Measurements from ENCODE around the gene TEKT1.
A peak's percentile ranks its signal among the peaks of the same experiment; 100 is the strongest.
"Not testable (repeated sequence)": the region's sequence is repeated elsewhere in the genome, so short reads cannot be mapped to it uniquely, and the experiment has no call there.

Gene TEKT1

DNA sequence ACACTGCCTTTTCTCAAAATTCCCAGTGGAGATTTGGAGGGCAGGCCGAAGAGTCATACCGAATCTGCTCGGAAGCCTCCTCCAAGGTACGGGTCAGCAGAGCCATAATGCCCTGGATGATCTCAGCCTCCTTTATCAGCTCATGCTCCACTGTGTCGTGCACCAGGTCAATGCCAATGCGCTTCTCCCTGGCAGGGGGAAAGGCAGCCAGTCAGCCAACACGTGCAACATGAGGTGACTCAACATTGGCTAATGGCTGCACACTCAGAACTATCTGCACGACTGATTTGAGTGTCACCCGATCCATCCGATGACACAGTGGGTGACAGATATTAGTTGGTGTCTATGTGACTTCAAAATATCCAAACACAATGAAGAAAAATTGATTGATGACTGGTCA is 15.8 kb downstream of the TEKT1 start:
- DNase-seq (no peak), ATAC-seq (no peak)

DNA sequence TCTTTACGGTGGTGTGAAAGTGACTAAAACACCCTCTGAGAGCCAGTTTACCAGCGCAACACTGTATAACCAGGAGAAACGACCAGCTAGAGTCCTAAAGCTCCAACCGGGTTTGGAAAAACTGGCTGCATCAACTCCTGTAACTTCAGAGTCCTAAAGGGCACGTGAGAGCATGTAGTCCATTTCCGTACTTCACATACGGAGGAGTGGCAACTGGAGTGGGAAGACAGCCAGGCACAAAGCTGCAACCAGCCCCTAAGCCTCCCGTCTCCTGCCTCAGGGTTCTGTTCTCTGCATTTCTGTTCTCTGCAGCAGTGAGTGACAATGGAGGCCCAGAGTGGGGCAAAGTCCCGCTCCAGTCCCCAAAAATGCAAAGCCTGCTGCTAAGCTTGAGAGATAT is 19.2 kb downstream of the TEKT1 start:
- DNase-seq, result no peak
- ATAC-seq, result no peak

DNA sequence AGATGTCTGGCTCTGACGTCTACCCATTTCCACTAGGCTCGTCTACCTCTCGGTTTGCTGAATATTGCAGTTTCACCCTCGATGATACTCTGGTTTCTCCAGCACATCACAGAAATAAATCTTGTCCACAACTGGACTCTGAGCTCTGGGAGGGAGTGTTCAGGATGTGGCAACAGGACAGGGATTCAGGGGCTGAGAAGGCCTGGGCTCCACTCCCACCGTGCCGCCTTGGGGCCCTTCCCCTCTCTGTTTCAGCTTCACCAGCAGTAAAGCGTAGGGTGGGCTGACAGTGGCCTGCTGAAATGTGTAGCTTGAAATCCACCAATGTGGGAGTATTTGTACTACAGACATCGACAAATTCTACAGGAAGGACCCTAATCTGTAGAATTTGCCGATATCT is 20.0 kb downstream of the TEKT1 start:
- DNase-seq (no peak), ATAC-seq (no peak)

DNA sequence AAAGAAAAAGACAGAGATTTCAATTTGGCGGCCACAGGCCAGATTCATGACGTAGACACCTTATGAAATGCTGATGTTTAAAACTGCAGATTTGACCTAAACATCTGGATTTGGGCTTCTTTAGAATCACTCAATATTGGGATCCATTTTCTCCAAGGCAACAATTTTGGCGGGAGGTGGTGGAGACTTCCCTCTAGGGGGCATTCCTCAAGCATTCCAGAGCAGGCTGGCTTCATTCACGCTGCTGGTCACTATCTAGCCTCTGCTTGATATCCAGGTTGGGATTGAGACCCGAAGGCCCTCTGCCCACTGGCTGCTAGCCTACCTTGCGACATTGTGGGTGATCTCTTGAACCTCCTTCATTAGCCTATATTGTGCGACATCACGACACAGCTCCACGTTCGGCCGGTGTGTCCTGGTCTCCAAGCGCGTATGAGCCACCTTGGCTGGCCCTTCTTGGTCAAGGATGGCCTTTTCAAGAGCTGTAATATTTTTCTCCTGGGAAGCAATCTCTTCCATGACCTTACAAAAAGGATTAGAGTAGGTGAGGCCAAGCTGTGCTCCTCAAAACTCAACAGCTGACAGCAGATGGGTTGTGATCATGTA is 31.0 kb downstream of the TEKT1 start:
- peak; percentile 40 for ATAC-seq
- peak; percentile 24 for DNase-seq

DNA sequence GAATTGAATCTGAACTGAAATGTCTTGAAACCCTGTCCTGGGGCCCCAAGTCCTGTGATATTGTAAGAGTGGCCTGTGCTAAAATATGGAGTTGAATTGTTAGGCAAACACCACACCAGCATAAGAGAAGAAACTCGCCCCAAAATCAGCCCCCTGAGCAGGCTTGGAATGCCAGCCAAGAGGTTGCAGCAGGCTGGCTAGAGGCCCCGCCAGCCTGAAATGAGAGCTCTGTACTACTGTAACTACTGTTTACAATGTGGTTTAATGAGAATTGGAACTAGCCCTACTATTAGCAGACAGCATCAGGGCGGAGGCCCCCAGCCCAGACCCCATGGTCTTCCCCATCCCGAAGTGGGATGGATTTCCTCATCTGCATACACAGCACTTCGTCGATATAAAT is 31.8 kb downstream of the TEKT1 start:
- DNase-seq, result no peak
- ATAC-seq, result no peak

DNA sequence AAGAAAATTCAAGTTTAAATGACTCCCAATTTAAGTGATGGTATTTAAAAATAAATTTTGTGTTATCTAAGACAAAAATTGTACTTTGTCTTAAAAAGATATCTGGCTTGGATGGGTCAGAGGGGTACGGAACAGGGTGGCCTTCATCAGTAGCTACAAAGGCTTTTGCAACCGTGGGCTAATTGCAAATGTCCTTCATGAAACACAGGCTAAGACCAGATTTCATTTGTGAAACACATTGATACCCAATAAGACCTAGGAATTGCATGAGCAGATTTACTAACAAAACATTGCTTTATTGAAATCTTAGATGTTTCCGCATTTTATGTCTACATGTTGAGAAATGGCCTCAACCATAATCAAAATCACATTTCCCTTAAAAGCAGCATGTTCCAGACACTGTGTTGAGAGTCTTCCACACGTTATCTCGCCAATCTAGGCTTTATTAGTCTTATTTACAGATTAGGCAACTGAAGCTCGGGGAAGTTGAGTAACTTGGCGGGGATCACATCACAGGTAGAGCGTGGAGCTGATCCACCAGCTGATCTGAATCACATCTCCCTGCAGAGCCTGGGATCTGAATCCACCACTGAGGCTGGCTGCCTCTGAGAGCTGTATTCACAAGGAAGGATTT is 33.7 kb downstream of the TEKT1 start:
- no peak for DNase-seq
- no peak for ATAC-seq

DNA sequence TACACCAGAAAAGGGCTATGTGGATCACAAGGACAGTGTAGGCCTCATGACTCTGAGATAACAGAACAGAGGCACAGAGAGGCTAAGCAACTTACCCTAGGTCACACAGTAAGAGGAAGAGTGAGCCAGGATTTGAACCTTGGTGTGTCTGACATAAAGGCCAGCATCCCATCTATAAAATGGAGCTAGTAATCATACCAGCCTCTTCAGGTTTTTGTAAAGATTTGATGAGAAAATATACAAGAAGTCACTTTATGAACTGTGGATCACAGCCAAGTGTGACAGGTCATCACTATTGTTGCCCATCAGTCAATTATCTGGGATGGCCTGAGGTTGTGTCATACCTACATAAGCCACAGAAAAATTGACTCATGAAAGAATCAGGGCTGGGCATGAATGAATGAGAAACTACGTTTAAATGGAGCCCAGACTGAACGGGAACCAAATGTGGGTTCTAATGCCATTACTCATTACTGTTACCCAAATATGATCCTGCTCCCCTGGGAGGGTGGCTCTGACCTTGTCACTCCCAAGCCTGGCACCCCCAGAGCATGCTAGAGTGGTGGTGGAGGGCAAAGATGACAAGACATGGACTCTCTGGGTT is 34.5 kb downstream of the TEKT1 start:
- ATAC-seq (no peak), DNase-seq (no peak)

DNA sequence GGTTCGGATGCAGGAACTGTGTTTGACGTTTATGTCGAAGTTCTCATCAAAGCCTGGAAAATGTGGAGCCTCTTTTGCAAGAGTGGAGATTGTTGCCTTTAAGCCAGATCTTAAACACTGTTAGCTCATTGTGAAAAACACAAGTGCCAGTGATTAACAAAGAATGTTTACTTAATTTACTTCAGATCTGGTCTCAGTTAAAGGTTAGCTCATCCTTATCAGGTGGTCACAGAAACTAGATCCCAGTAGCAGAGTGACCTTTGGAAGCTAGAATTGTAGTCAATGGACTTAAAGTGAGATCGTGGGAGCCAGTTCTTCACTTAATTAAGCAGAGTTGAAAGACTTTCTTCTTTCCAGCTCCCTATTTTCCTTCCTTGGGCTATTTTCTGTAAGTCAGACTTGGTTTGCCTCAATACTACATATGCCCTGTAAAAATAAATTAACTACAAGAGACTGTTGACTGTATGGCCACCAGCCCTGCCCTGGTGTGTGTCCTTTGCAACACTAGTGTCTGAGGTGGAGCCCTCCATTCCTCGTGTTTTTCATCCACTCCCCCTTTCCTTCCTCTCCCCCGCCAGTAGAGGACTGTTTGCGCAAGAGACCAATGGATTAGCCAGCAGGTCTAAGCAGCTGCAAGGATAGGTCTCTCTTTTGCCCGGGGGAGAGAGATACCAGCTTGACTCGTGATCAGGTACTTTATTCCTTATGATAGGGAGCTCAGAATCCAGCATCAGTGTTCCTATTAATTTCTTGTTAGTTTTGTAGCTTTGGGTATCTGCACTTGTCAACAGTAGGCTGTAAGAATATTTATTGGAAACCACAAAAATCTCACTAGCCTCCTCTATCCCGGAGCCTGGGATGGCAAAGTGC is 35.3 kb downstream of the TEKT1 start:
- DNase-seq, result no peak
- ATAC-seq, result no peak

DNA sequence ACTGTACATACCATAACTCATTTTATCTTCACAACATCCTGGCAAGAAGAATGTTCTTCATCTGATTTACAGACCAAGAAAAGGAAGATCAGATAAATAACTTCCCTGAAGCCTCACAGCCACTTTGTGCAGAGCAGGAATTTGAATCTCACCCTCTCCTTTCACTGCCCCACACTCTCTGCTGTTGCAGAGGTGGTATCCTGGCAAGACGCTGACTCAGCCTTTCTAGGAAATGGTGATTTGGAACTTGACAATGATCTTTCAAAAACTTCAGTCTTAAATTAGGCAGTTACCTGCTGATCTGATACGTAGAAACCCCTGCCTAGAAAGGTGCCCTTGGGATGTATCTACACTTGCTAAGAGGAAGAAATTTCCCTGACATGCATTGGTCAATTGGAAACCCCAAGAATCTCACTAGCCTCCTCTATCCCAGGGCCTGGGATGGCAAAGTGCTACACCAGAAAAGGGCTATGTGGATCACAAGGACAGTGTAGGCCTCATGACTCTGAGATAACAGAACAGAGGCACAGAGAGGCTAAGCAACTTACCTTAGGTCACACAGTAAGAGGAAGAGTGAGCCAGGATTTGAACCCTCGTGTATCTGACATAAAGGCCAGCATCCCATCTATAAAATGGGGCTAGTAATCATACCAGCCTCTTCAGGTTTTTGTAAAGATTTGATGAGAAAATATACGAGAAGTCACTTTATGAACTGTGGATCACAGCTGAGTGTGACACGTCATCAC is 37.6 kb downstream of the TEKT1 start:
- ATAC-seq (no peak), DNase-seq (no peak)

DNA sequence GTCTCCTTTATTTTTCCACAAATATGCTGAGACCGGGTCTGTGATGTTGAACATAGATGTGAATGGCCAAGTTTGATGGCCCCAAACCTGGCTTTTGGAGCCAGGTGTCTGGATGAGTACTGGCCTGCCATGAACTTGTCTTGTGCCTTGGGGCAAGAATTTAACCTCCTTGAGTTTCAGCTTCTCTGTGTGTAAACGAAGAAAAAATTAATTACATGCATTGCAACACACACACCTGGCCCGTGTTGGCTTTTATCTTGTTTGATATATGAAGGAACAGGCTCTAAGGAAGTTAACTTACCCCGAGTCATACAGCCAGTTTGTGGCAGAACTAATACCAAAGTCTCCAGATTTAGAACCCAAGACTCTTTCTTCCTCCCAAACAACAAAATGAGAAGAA is 42.4 kb downstream of the TEKT1 start:
- DNase-seq, result no peak
- ATAC-seq, result no peak

DNA sequence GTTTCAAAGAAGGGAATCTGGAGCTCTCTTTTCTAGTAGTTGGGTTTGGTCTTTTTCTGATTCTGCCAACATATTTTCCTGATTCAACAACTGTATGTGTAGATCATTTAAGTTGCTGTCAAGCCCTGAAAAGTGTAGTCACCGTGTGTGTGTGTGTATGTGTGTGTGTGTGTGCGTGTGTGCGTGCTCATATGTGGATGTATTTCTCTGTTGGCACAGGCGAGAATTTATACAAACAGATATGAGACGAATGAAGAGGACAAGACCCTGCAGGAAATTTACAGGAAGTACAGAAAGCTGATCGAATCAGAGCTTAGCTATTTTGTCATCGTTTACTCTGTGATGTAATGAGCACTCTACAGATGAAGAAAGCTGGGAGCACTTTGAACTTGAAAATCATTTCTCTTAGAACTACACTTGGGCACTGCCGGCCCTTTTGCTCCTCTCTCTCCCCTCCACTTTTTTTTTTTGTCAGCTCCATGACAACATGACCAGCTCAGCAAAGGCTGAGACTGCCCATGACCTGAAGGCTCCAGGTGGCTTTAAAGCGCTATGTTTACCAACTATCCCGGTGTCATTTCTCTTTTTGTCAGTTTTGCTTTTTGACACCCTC is 44.3 kb downstream of the TEKT1 start:
- DNase-seq (no peak), ATAC-seq (no peak)

DNA sequence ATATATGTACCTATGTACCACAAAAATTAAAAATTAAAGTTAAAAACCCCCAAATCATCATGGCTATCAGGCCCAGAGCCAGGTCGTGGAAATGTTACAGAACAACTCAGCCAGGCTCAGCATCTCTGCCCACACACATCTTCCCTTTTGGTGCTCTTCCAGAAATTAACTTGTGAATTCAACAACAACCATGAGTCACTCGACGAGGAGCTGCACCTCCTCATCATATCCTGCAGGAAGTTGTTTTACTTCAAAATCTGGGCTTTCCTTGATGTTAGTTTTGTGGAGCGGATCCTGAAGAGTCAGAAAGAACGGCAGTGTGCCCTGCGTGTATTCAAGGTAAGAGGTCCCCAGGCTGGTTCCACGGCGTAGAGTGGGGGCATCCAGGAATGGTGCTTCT is 44.9 kb downstream of the TEKT1 start:
- no peak for DNase-seq
- ATAC-seq, result no peak

DNA sequence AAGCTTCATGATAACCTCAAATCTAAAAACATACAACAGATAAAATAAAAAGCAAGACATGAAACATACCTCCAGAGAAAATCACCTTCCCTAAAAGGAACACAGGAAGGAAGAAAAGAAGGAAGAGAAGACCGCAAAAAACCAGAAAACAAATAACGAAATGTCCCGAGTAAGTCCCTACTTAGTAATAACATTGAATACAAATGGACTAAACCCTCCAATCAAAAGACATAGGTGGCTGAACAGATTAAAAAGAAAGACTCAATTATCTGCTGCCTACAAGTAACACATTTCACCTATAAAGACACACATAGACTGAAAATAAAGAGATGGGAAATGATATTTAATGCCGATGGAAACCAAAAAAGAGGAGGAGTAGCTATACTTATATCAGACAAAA is 49.3 kb downstream of the TEKT1 start:
- no peak for ATAC-seq
- DNase-seq, result no peak

DNA sequence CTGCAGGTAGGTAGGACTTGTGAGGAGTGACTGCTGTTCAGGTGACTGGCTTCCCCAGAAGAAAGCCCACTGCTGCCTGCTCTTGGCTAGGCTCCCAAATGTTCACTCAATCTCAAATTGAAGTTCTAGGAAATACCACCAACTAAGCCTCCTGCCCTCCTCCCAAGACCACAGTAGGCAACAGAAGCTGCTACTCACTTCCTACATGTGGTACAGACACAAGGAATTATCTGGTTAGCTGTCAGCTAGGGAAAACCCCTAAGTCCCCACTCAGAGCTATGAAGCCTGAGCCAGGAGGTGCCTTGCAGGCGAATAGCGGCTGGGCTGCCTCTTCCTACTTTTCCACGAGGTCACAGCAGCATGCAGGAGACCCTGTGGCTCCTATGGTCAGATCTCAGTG is 50.6 kb downstream of the TEKT1 start:
- no peak for DNase-seq
- ATAC-seq, result peak; percentile 83

DNA sequence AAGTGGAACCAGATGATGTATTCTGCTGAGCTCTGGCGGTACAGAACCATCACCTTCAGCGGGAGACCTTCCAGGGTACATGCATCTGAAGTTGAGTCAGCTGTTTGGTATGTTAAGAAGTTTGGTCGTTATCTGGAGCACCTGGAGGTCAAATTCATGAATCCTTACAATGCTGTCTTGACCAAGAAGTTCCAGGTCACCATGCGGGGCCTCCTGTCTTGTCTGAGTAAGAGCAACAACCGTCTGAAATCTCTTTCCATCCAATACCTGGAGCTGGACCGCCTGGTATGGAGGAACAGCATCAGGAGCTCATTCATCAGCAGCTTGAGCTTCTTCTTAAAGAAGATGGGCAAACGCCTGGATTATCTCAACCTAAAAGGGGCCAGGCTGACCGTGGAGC is 51.5 kb downstream of the TEKT1 start:
- DNase-seq (no peak), ATAC-seq (no peak)

DNA sequence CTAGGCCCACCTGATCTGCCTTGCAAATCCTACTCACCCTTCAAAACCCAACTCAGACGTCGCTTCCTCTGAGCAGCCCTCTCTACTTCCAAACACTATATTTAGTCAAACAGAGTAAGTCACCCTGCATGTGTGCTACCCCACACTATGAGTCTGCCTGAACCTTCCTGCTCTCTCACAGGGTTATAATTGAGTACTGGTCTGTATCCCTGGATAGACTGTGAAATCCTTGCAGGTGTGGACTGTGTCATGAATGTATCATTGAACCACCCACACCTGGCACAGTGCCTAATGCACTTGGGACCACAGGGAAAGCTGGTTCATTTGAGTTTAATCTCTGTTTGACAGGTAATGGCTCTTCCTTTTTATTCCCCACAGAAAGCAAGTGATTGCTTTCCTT is 52.1 kb downstream of the TEKT1 start:
- no peak for ATAC-seq
- no peak for DNase-seq

DNA sequence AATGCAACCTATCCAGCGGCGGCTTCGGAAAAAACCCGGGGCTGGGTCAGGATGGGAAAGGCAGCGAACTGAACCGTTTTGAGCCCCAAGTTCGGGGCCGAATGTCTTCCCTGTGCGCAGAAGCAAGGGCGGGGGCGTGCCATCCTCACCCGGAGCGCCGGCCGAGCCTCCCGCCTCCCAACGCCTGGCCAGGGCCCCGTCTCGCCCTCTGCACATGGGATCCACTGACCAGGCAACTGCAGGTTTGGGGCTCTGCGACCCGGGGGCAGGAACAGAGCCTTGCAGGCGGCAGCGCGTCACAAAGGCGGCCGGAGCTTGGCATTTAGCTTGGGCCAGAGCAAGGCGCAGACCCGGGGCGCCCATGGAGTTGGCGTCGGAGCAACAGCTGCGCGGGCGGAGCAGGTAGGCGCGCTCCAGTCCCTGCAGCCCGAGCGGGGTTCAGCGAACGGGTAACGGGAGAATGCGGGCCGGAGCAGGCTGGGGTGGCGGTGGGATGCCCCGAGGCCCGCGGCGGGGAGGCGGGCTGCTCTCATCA is 55.6 kb downstream of the TEKT1 start, which contains the start of gene FBXO39:
TSS of gene FBXO39 (plus strand) at position 345 of the 535 bp plus-strand sequence. CDS start 3,654 bp downstream, outside the sequence.
- DNase-seq (no peak), ATAC-seq (no peak)

DNA sequence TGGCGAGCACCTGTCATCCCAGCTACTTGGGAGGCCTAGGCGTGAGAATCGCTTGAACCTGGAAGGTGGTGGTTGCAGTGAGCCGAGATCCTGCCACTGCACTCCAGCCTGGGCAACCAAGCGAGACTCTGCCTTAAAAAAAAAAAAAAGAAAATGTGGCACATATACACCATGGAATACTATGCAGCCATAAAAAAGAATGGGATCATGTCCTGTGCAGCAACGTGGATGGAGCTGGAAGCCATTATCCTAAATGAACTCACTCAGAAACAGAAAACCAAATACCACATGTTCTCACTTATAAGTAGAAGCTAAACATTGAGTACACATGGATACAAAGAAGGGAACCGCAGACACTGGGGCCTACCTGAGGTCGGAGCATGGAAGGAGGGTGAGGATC is 56.6 kb downstream of the TEKT1 start:
- ATAC-seq, DNase-seq: not testable (repeated sequence)

DNA sequence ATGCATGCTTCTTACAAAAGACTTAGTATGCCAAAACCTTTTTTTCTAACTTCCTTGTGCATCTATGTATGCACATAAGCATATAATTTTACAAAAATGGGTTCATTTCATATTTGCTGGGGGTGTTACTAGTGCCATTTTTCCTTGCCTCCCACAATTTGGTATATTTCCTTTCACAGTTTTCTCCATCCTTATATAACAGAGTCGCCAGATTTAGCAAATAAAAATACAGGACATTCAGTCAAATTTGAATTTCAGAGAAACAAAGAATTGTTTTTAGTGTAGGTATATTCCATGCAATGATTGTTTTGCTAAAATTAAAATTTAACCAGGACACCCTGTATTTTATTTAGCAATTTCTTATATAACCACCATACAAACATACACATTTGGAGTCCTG is 59.5 kb downstream of the TEKT1 start:
- no peak for DNase-seq
- ATAC-seq, result no peak

DNA sequence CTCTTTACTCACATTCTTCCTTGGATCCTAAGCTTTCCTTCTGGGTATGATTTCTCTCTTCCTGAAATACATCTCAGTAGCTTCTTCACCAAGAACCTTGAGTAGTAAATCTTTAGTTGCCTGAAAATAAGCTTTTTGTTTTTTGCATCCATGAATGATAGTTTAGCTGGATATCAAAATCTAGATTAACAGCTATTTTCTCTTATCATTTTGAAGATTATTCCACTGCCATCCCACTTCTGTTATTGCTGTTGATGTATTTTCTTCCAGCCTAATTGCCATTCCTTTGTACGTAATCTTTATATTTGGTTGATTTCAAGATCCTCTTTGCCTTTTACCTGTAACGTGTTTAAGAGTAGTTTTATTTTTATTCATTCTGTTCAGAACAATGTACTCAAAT is 63.1 kb downstream of the TEKT1 start:
- no peak for ATAC-seq
- DNase-seq, result no peak

DNA sequence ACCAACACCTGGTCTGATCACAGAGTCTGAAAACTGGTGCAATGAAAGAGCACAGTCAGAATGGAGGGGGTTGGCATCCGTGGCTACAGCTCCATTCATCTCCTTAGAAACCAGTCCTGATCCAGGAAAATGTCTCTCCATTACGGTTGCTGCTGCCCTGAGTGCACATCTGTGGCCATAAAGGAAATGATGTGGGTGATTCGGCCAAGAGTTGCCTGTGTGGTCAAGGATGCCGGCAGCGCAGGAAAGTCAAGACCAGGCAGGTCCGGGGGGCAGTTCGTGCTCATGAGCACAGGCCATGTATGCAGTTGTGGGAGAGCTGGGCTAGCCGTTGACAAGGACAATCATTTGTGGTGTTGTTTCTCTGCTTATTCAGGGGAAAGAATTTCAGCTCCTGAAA is 69.8 kb downstream of the TEKT1 start:
- DNase-seq (no peak), ATAC-seq (no peak)

DNA sequence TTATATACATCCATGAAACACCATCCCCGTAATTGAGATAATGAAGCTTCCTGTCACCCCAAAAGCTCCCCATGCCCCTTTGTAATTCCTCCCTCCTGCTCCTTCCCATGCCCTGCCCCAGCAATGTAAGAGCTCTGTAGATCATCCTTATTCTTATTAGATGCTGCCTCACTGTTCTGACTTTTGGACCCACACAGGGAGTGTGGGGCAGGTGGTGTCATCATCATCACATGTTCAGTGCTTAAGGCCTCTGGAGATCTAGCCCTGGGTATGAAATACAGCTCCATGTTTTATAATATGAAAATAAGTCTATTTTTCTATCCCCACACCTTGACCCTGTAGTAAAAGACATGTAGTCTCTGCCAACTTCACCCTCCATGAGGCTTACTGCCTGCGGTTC is 73.8 kb downstream of the TEKT1 start:
- DNase-seq, result no peak
- no peak for ATAC-seq

All from stimulated activated naive CD8-positive, alpha-beta T cell treated with anti-CD3 and anti-CD28 coated beads, Interleukin-15, Interleukin-2, amounts not matched to agents 100 U/mL and 50 U/mL, for 24 hours (primary cell).